Measurements from ENCODE around the gene FAM20B.
A peak's percentile ranks its signal among the peaks of the same experiment; 100 is the strongest.

- TF ChIP-seq CTCF (IDR thresholded peaks at IDR 0.05) (peak; percentile 55), EZH2 (IDR thresholded peaks at IDR 0.05; ENCODE audit: borderline replicate concordance, insufficient read depth, low read depth, low read length, poor library complexity, severe bottlenecking) (no peak)
These were observed 95.7 kb downstream of the FAM20B start for GRCh38 chr1:179121159-179121938.

All from B cell (primary cell).